ENCODE measurements around the gene SNX8.
"Not testable (repeated sequence)": the region's sequence is repeated elsewhere in the genome, so short reads cannot be mapped to it uniquely, and the experiment has no call there.

GRCh38 chr7:2269089-2269990, 44.9 kb downstream of the SNX8 start:
- TF ChIP-seq RCOR1 (IDR thresholded peaks at IDR 0.05; ENCODE audit: insufficient replicate concordance, low read length); BHLHE40 (IDR thresholded peaks at IDR 0.05; ENCODE audit: low read depth, low read length); CTCF (conservative IDR thresholded peaks at IDR 0.05; ENCODE audit: low read depth, low read length); FOS (IDR thresholded peaks at IDR 0.05; ENCODE audit: low read depth, low read length); RAD21 (IDR thresholded peaks at IDR 0.05; ENCODE audit: low read length); POLR2A (IDR thresholded peaks at IDR 0.05; ENCODE audit: low read depth, low read length): not testable (repeated sequence)

All from IMR-90 (cell line).